Thyroid gland (tissue), 4 donors: Measurements from ENCODE around the gene LMO2.

Experiments
- POLR2A ChIP-seq, 2 donors: fragments of 450-650 bp; IDR thresholded peaks; one replicate each; pipeline ENCODE4 v1.6.1; 2017; ENCODE audit warnings: antibody characterized with exemption in 2 of 2, mild to moderate bottlenecking in 2 of 2, moderate library complexity in 1 of 2
- TF ChIP-seq, protein P1 (sequence below), 6 experiments: fragments of 200-600 bp in 3 of 6; fragments of 450-650 bp in 3 of 6; sonication (generic) in 3 of 6; IDR thresholded peaks; one replicate each; pipeline ENCODE4 v1.5.1; 2016 to 2019; ENCODE audit warnings: antibody characterized with exemption in 6 of 6, mild to moderate bottlenecking in 2 of 6, inconsistent platforms in 1 of 6, moderate library complexity in 1 of 6

DNA sequence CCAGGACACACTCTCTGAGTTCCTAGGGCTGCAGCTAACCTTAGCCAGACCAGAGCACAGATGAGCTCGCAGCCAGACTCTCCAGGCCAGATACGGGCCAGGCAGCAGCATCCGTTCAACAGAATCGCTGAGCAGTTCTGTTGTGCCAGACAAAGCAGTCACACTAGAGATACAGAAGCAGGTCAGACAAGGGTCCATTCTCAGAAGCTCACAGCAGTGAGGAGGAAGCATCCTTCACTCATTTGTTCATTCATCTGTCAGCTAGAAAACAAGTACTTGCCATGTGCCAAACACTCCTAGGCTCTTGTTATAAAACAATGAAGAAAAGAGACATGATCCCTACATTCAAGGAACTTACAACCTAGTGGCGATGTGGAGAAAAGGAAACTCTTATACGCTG, 2.6 kb downstream of the LMO2 start:
- TF ChIP-seq, protein P1, sequence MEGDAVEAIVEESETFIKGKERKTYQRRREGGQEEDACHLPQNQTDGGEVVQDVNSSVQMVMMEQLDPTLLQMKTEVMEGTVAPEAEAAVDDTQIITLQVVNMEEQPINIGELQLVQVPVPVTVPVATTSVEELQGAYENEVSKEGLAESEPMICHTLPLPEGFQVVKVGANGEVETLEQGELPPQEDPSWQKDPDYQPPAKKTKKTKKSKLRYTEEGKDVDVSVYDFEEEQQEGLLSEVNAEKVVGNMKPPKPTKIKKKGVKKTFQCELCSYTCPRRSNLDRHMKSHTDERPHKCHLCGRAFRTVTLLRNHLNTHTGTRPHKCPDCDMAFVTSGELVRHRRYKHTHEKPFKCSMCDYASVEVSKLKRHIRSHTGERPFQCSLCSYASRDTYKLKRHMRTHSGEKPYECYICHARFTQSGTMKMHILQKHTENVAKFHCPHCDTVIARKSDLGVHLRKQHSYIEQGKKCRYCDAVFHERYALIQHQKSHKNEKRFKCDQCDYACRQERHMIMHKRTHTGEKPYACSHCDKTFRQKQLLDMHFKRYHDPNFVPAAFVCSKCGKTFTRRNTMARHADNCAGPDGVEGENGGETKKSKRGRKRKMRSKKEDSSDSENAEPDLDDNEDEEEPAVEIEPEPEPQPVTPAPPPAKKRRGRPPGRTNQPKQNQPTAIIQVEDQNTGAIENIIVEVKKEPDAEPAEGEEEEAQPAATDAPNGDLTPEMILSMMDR (IDR thresholded peaks at IDR 0.05), result no peak
- no peak for TF ChIP-seq POLR2A (IDR thresholded peaks at IDR 0.05)
